ENCODE results near the gene AIM2.

GRCh38 chr1:159040206-159040605, 36.4 kb downstream of the AIM2 start:
- no peak for TF ChIP-seq EP300 (IDR thresholded peaks at IDR 0.05; ENCODE audit: borderline replicate concordance in 1 of 2, control insufficient read depth in 1 of 2, low read depth in 2 of 2, low read length in 2 of 2)
- no peak for TF ChIP-seq CEBPB (IDR thresholded peaks at IDR 0.05; ENCODE audit: borderline replicate concordance in 1 of 2, low read depth in 2 of 2, low read length in 2 of 2)
- TF ChIP-seq POLR2AphosphoS5 (IDR thresholded peaks at IDR 0.05; ENCODE audit: low read length): no peak

All from GM12878 (cell line).